DMS 273 (cell line): ENCODE measurements around the gene APOL2.
A peak's percentile ranks its signal among the peaks of the same experiment; 100 is the strongest.
"Not testable (repeated sequence)": the region's sequence is repeated elsewhere in the genome, so short reads cannot be mapped to it uniquely, and the experiment has no call there.

Source experiments
- DNase-seq: peaks from one replicate; lab custom pipeline; 2025; ENCODE audit not compliant: unreplicated experiment; lab: John Stamatoyannopoulos, UW

The APOL2 gene

DNA sequence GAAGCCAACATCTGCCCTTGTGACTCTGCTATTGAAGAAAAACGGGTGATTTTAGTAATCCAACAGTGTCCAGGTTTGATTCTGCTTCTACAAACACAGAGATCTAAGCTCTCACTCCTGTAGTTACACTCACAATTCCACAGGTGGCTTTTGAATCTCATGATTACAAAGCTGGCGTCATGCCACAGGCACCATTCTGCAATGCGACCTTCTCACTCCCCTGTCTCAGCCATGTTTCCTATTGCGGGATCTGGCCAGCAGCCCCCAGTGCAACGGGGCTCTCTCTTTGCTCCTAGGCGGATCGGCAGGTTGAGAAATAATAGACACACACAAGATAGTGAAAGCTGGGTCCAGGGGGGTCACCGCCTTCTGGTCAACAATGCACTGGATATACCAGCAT is 36.4 kb downstream of the APOL2 start:
- DNase-seq = peak; percentile 67

GRCh38 chr22:36201630-36202319 is 37.6 kb downstream of the APOL2 start, which contains the start of gene APOL4:
TSS of gene APOL4 (minus strand) at chr22:36201809. CDS start at chr22:36201734, 75 bp downstream.
- peak; percentile 76 for DNase-seq

GRCh38 chr22:36201025-36201424 is 38.3 kb downstream of the APOL2 start:
- DNase-seq = not testable (repeated sequence)

DNA sequence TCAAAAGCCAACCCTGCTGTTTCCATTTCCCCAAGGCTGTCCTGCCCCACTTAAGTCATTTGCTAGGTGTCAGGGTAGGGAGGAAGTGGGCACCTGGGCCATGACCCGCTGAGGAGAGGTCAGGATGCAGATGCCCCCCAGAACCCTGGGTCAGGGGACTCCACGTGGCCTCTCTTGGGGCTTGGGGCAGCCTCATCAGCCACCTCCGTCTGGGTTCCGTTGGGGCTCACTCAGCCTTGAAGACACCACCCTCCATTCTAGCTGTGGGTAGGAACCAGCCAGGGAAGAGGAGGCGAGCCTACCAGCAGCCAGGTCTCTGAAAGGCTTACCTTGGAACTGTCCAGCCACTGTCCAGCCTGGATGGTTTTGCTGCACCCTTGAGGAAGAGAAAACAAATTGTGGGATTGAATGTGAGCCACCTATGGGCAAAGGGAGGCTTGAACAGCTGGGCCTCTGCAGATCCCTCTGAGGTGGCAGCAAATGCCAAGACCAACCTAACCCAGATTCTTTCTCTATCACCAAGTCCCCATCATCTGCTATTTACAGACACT is 40.3 kb downstream of the APOL2 start:
- no peak for DNase-seq

- DNase-seq = no peak
These were observed 40.8 kb downstream of the APOL2 start for GRCh38 chr22:36198536-36198935.

GRCh38 chr22:36197514-36198146 is 41.7 kb downstream of the APOL2 start:
- DNase-seq = peak; percentile 34

- peak; percentile 64 for DNase-seq
These were observed 42.3 kb downstream of the APOL2 start for GRCh38 chr22:36197065-36197440.

DNA sequence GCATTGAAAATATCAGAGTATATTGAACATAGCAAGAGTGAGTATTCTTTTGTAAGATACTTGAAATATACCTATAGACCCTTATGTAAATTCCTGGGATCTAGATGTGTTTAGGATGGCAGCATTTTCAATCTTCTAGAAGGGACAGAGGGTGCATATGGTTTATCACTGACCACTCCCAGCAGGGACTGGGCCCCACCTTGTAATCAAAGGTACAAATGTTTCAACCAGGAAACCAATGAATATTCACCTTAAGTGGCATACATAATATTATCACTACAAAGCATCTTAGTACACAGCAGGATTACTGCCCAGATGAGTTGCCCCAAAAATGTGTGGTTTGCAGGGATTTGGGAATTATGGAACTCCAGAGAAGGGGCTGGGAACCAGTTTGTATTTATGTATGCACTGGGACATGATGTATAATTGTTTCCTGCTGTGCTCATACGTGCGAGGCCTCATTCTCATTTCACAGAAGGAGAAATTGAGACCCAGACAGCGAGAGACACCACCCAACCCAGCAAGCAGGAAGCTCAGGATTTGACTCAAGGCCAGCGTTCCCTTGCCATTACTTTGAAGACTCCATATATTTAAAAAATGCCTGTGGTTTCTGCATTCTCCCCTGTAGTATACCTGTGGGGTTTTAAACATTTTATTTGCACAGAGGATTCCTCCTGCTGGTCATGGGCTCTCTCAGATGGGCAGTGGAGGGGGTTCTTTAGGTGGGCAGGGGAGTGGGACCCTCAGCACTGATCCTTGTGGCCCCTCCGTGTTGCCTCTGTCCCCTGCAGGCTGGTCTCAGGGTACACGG is 42.9 kb downstream of the APOL2 start:
- DNase-seq = no peak

- DNase-seq = peak; percentile 66
These were observed 44.4 kb downstream of the APOL2 start for GRCh38 chr22:36194971-36195370.

- no peak for DNase-seq
These were observed 44.9 kb downstream of the APOL2 start for GRCh38 chr22:36194385-36194784.

DNA sequence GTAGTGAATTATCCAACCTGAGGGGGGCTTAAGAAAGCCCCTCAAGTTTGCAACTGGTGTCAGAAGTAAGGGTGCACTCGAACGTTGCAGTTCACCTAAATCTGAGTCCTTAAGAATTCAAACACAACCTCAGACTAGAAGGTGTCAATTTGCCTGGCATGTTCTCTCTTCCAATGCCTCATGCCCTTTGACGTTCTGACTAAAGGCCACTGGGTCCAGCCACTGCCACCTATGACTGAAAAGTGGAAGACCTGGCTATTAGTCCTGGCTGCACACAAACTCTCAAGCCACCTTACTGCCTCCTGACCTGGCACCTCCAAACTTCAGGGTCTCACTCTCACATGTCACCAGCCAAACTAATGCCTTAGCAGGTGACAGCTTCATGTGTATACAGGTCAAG is 45.8 kb downstream of the APOL2 start:
- no peak for DNase-seq

- no peak for DNase-seq
These were observed 46.2 kb downstream of the APOL2 start for GRCh38 chr22:36193171-36193570.

- DNase-seq = no peak
These were observed 46.8 kb downstream of the APOL2 start for GRCh38 chr22:36192542-36192941.

- DNase-seq = peak; percentile 74
These were observed 48.1 kb downstream of the APOL2 start for GRCh38 chr22:36191106-36191836.

GRCh38 chr22:36187862-36188261 is 51.5 kb downstream of the APOL2 start:
- DNase-seq = not testable (repeated sequence)

GRCh38 chr22:36185828-36186624 is 53.3 kb downstream of the APOL2 start:
- DNase-seq = no peak

DNA sequence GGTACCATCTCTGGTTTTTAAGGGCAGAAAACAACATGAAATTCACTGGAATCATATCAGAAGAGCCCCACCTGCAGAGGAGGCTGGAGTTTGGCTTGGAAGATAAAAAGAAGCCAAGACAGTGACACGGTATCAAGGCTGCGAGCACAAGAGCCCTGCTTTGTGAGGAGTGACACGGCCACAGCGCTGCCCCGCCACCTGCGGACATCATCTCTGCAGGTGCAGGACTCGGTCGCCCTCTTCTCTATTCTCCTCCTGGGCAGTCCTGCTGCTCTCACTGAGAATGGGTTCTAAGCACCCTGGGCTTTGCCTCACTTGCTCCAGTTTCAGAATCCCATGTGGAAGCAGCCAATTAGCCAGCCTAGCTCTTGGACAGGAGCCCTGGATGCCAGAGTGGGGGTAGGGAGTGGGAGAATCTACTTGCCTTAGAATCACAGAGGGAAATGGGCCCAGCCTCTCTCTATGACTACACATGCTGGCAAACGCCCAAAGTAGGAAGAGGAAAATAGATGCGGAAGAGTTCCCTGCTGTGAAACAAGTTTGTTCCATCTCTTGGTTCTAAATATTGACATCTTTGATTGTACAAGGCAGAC is 54.8 kb downstream of the APOL2 start:
- no peak for DNase-seq

GRCh38 chr22:36183446-36183845 is 55.9 kb downstream of the APOL2 start:
- no peak for DNase-seq

- DNase-seq = no peak
These were observed 56.5 kb downstream of the APOL2 start for GRCh38 chr22:36182857-36183256.

- no peak for DNase-seq
These were observed 57.3 kb downstream of the APOL2 start for GRCh38 chr22:36182056-36182455.
